HepG2 (cell line): Measurements from ENCODE around the gene DRAP1. TPM values are rescaled to one million over a fixed set of nuclear protein-coding genes. Genes with fewer than 3 reads are reported as not detected.

Source experiments
- DR1 ChIP-seq: sonication (generic); formaldehyde crosslinking; IDR thresholded peaks from 2 replicates; pipeline ENCODE4 v1.8.0; 2021; ENCODE audit warnings: mild to moderate bottlenecking, missing genetic modification reagents, inconsistent platforms
- ELK4 ChIP-seq: sonication (generic); formaldehyde crosslinking; IDR thresholded peaks from 2 replicates; pipeline ENCODE4 v1.9.0; 2021; ENCODE audit warnings: missing genetic modification reagents, borderline replicate concordance
- HMGXB4 ChIP-seq, 2 experiments: sonication (generic) in 1 of 2; formaldehyde crosslinking in 1 of 2; IDR thresholded peaks; 2 replicates each; pipeline versions ENCODE4 v1.4.0 to v1.6.1; 2018 to 2020; ENCODE audit warnings: missing genetic modification reagents in 2 of 2, borderline replicate concordance in 1 of 2, low read depth in 1 of 2, mild to moderate bottlenecking in 1 of 2, missing biosample characterization in 1 of 2
- IRX3 ChIP-seq: sonication (generic); formaldehyde crosslinking; IDR thresholded peaks from 2 replicates; pipeline ENCODE4 v1.8.1; 2023; ENCODE audit warnings: mild to moderate bottlenecking, low read depth, missing genetic modification reagents, borderline replicate concordance
- JUNB ChIP-seq: sonication (generic); formaldehyde crosslinking; IDR thresholded peaks from 2 replicates; pipeline ENCODE4 v1.8.0; 2022; ENCODE audit warnings: missing genetic modification reagents, mild to moderate bottlenecking, borderline replicate concordance
- NFATC3 ChIP-seq: sonication (generic); formaldehyde crosslinking; IDR thresholded peaks from 2 replicates; pipeline ENCODE4 v1.5.1; 2020; ENCODE audit warnings: mild to moderate bottlenecking, missing genetic modification reagents
- NR2F1 ChIP-seq, 2 experiments: fragments of 450-650 bp in 1 of 2; formaldehyde crosslinking in 1 of 2; IDR thresholded peaks; 2 replicates each; pipeline versions ENCODE4 v1.5.0 to v1.6.1; 2016 to 2020; ENCODE audit warnings: mild to moderate bottlenecking in 1 of 2, missing compliant biosample characterization in 1 of 2, missing genetic modification reagents in 1 of 2, moderate library complexity in 1 of 2
- SMC3 ChIP-seq: IDR thresholded peaks from 2 replicates; pipeline ENCODE4 v1.6.1; 2011; ENCODE audit warnings: low read length, improper control_type of control experiment
- TCF7 ChIP-seq: sonication (generic); IDR thresholded peaks from 2 replicates; pipeline ENCODE4 v1.6.1; 2016; ENCODE audit warnings: antibody characterized with exemption, low read depth
- THRA ChIP-seq: sonication (generic); formaldehyde crosslinking; IDR thresholded peaks from 2 replicates; pipeline ENCODE4 v1.4.0; 2020; ENCODE audit warnings: missing genetic modification reagents, borderline replicate concordance
- TP53 ChIP-seq: sonication (generic); formaldehyde crosslinking; conservative IDR thresholded peaks from 2 replicates; pipeline ENCODE4 v1.4.0; 2020; ENCODE audit warnings: missing genetic modification reagents
- ZFP36L1 ChIP-seq: sonication (generic); formaldehyde crosslinking; IDR thresholded peaks from 2 replicates; pipeline ENCODE4 v1.8.0; 2022; ENCODE audit warnings: mild to moderate bottlenecking, missing genetic modification reagents, moderate library complexity
- ZFP90 ChIP-seq: sonication (generic); formaldehyde crosslinking; IDR thresholded peaks from 2 replicates; pipeline ENCODE4 v1.8.0; 2022; ENCODE audit warnings: missing genetic modification reagents, mild to moderate bottlenecking, inconsistent platforms, borderline replicate concordance
- ZNF20 ChIP-seq: sonication (generic); formaldehyde crosslinking; IDR thresholded peaks from 2 replicates; pipeline ENCODE4 v1.4.0; 2020; ENCODE audit warnings: mild to moderate bottlenecking, moderate library complexity, missing genetic modification reagents
- ZNF589 ChIP-seq: sonication (generic); formaldehyde crosslinking; conservative IDR thresholded peaks from 2 replicates; pipeline ENCODE4 v1.8.0; 2022; ENCODE audit warnings: mild to moderate bottlenecking, moderate library complexity, missing genetic modification reagents
- ZNF598 ChIP-seq: sonication (generic); formaldehyde crosslinking; IDR thresholded peaks from 2 replicates; pipeline ENCODE4 v1.5.1; 2020; ENCODE audit warnings: mild to moderate bottlenecking, missing genetic modification reagents, borderline replicate concordance
- ZNF790 ChIP-seq: sonication (generic); formaldehyde crosslinking; IDR thresholded peaks from 2 replicates; pipeline ENCODE4 v1.8.0; 2022; ENCODE audit warnings: missing genetic modification reagents, mild to moderate bottlenecking, borderline replicate concordance
- polyA plus RNA-seq, 8 experiments: library from polyadenylated mRNA; depleted of rRNA in 3 of 8; stranded (reverse) in 7 of 8; unstranded in 1 of 8; fragments of >200 nt; fragmentation: Illumina TruSeq in 4 of 8; extraction: Trizol in 4 of 8; gene quantifications; 2 replicates each; pipeline versions ENCODE4 v1.2.1 to v1.2.3, GENCODE V29; 2011 to 2016; ENCODE audit warnings: low read depth in 4 of 8, missing spikeins in 1 of 8, mixed read lengths in 1 of 8; ENCODE audit not compliant: insufficient read depth in 1 of 8
- total RNA-seq, 5 experiments: library from RNA; depleted of rRNA; stranded (reverse); fragments of >200 nt; fragmentation: Illumina TruSeq; extraction: Trizol; gene quantifications; 2 replicates each; pipeline ENCODE4 v1.2.3, GENCODE V29; 2016; ENCODE audit warnings: low read depth in 1 of 5
- TF ChIP-seq, protein P1 (sequence below): sonication (generic); formaldehyde crosslinking; IDR thresholded peaks from 2 replicates; pipeline ENCODE4 v1.8.0; 2022; ENCODE audit warnings: mild to moderate bottlenecking, missing genetic modification reagents, moderate library complexity
- TF ChIP-seq, protein P2 (sequence below): sonication (generic); formaldehyde crosslinking; IDR thresholded peaks from 2 replicates; pipeline ENCODE4 v1.8.1; 2023; ENCODE audit warnings: mild to moderate bottlenecking, inconsistent platforms, moderate library complexity, missing genetic modification reagents, borderline replicate concordance

Gene DRAP1
- total and polyA plus RNA-seq, 2 of the 13 experiments (the other 11 are each of a cell fraction or from before 2014, with no cell fraction given): 46.8 to 52.3 TPM

- TF ChIP-seq ZNF589 (CRISPR knock-in tag): peak; percentile 78; the same call in 1 of the 2 replicates
- peak; percentile 79 to 88; a peak in 2 of 4 replicates for TF ChIP-seq HMGXB4 (CRISPR knock-in tag; IDR thresholded peaks at IDR 0.05; ENCODE audit: borderline replicate concordance in 1 of 2, low read depth in 1 of 2)
- no peak for TF ChIP-seq TCF7
- TF ChIP-seq ZFP36L1 (CRISPR knock-in tag): 0 out of 2 replicates have a peak, but pooled peaks have one; percentile 35
- 0 out of 2 replicates have a peak, but pooled peaks have one; percentile 75 for TF ChIP-seq NFATC3 (CRISPR knock-in tag)
- TF ChIP-seq, protein P1, sequence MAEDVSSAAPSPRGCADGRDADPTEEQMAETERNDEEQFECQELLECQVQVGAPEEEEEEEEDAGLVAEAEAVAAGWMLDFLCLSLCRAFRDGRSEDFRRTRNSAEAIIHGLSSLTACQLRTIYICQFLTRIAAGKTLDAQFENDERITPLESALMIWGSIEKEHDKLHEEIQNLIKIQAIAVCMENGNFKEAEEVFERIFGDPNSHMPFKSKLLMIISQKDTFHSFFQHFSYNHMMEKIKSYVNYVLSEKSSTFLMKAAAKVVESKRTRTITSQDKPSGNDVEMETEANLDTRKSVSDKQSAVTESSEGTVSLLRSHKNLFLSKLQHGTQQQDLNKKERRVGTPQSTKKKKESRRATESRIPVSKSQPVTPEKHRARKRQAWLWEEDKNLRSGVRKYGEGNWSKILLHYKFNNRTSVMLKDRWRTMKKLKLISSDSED: no peak
- TF ChIP-seq ZNF598: peak; percentile 89; the same call in 1 of the 2 replicates
- TF ChIP-seq JUNB (CRISPR knock-in tag): no peak
- TF ChIP-seq ZNF20 (CRISPR knock-in tag): no peak
- TF ChIP-seq, protein P2, sequence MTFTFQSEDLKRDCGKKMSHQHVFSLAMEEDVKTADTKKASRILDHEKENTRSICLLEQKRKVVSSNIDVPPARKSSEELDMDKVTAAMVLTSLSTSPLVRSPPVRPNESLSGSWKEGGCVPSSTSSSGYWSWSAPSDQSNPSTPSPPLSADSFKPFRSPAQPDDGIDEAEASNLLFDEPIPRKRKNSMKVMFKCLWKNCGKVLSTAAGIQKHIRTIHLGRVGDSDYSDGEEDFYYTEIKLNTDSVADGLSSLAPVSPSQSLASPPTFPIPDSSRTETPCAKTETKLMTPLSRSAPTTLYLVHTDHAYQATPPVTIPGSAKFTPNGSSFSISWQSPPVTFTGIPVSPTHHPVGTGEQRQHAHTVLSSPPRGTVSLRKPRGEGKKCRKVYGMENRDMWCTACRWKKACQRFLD (CRISPR knock-in tag): peak; percentile 88; the same call in 1 of the 2 replicates
- no peak for TF ChIP-seq ELK4
- peak; percentile 37; the same call in 1 of the 2 replicates for TF ChIP-seq THRA (CRISPR knock-in tag)
- peak; percentile 46; the same call in 1 of the 2 replicates for TF ChIP-seq IRX3
- peak; percentile 84 for TF ChIP-seq DR1 (CRISPR knock-in tag)
- no peak for TF ChIP-seq ZNF790 (CRISPR knock-in tag)
- no peak for TF ChIP-seq NR2F1 (CRISPR knock-in tag; IDR thresholded peaks at IDR 0.05)
- TF ChIP-seq ZFP90 (CRISPR knock-in tag): no peak
- TF ChIP-seq TP53 (CRISPR knock-in tag): no peak; the same call in 1 of the 2 replicates
- no peak for TF ChIP-seq SMC3
Observed at GRCh38 chr11:65961267-65962140, 42.3 kb downstream of the DRAP1 start, which contains the start of gene SART1 (continued).
